ENCODE results near the gene MBD3L4. TPM values are rescaled to one million over a fixed set of nuclear protein-coding genes. Genes with fewer than 3 reads are reported as not detected.
"Not testable (repeated sequence)": the region's sequence is repeated elsewhere in the genome, so short reads cannot be mapped to it uniquely, and the experiment has no call there.

MBD3L4 gene
- total RNA-seq, 1 donor from 2014 or later: not detected

GRCh38 chr19:7063764-7064418, 23.9 kb upstream of the MBD3L4 start:
- intact Hi-C loops (cut with DNase I): no loop called here
- no peaks in the 10 kb centered on the region for H3K27me3 ChIP-seq (ENCODE audit: low read depth)
- TF ChIP-seq CTCF (IDR thresholded peaks at IDR 0.05): no peak
- no peaks in the 10 kb centered on the region for H3K4me1 ChIP-seq
- H3K4me3 ChIP-seq: no peak overlapping the region
- H3K9me3 ChIP-seq: no peaks in the 10 kb centered on the region
- no peaks in the 10 kb centered on the region for H3K36me3 ChIP-seq
- DNase-seq (no peak), ATAC-seq (no peak)
- H3K27ac ChIP-seq: no peak overlapping the region

DNA sequence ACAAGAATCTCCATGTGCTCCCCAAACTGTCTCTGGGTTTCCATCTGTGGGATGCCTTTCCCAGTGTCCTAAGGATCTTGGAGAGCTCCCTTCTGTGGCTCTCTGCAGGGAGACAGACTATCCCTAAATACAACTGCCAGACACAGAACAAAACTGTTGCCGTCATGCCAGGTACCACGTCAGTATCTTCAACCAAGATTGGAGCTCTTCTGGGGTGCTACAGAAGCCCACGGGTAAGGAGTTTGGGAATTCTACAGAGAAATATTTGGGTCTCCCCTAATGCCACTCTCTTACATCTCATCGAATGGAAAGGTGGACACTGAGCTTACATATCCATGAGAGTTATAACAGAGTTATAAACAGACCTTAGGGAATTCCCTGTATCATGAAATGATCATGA, 23.4 kb upstream of the MBD3L4 start:
- no peak overlapping the region for H3K4me3 ChIP-seq
- no peak for TF ChIP-seq CTCF (IDR thresholded peaks at IDR 0.05)
- no peaks in the 10 kb centered on the region for H3K36me3 ChIP-seq
- intact Hi-C loops (cut with DNase I): no loop called here
- H3K9me3 ChIP-seq: no peaks in the 10 kb centered on the region
- no peak overlapping the region for H3K27ac ChIP-seq
- H3K27me3 ChIP-seq (ENCODE audit: low read depth): no peaks in the 10 kb centered on the region
- ATAC-seq (no peak), DNase-seq (no peak)
- H3K4me1 ChIP-seq: no peaks in the 10 kb centered on the region

DNA sequence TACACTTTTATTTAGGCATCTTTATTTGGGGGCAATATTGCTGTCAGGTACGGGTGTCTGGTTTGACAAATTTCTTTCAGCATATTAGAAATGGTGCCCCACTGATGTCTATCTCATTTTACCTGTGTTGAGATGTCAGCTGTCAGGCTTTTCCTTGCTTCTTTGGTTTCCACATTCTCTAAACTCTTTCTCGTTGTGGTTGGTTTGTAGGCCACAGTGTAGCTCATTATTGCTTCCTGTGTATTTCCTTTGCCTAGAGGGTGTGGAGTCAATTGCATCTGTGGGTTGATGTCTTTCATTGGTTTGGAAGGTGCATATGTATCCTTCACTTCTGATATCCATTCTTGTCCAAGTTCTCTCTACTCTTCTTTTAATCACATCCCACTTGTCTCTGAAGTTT, 20.0 kb upstream of the MBD3L4 start:
- H3K27me3 ChIP-seq (ENCODE audit: low read depth); DNase-seq; H3K27ac ChIP-seq; intact Hi-C loops (cut with DNase I); H3K9me3 ChIP-seq; H3K4me3 ChIP-seq; H3K4me1 ChIP-seq; ATAC-seq; H3K36me3 ChIP-seq: not testable (repeated sequence)

GRCh38 chr19:7058576-7058975, 18.6 kb upstream of the MBD3L4 start, which contains the start of gene MBD3L3:
Gene MBD3L3, minus strand, starts transcription at chr19:7058676. Its CDS starts 71 bp downstream, at chr19:7058605.
- H3K27ac ChIP-seq; H3K9me3 ChIP-seq; H3K4me3 ChIP-seq; H3K36me3 ChIP-seq; H3K4me1 ChIP-seq; intact Hi-C loops (cut with DNase I); H3K27me3 ChIP-seq (ENCODE audit: low read depth); DNase-seq; ATAC-seq: not testable (repeated sequence)

DNA sequence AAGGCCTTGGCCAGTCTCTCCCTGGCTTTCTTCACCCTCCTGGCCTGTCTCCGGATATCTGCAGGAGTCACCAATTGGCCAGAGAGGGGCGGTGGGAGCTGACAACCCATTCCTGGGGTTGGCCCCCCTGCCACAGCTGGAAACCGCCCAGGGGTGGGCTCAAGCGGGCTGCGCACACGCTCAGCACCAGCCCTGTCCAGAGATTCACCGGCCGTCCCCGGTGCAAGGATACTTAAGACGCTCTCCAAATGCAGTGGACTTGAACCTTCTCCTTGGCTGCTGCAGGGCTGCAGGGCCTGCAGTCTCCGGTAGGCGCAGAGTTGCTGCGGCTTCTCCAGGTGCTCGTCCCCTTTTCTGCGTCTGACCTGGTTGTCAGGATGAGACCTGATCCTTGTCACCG, 16.4 kb upstream of the MBD3L4 start:
- H3K27me3 ChIP-seq (ENCODE audit: low read depth); ATAC-seq; H3K36me3 ChIP-seq; H3K4me1 ChIP-seq; H3K4me3 ChIP-seq; H3K9me3 ChIP-seq; H3K27ac ChIP-seq; intact Hi-C loops (cut with DNase I); DNase-seq: not testable (repeated sequence)

- H3K4me1 ChIP-seq; intact Hi-C loops (cut with DNase I); H3K36me3 ChIP-seq; H3K4me3 ChIP-seq; H3K27me3 ChIP-seq (ENCODE audit: low read depth); H3K9me3 ChIP-seq; ATAC-seq; H3K27ac ChIP-seq; DNase-seq: not testable (repeated sequence)
Observed at GRCh38 chr19:7055679-7056078, 15.7 kb upstream of the MBD3L4 start.

- H3K4me1 ChIP-seq; intact Hi-C loops (cut with DNase I); H3K9me3 ChIP-seq; DNase-seq; H3K36me3 ChIP-seq; H3K27me3 ChIP-seq (ENCODE audit: low read depth); H3K27ac ChIP-seq; H3K4me3 ChIP-seq; ATAC-seq: not testable (repeated sequence)
Observed at GRCh38 chr19:7054635-7055368, 14.8 kb upstream of the MBD3L4 start.

DNA sequence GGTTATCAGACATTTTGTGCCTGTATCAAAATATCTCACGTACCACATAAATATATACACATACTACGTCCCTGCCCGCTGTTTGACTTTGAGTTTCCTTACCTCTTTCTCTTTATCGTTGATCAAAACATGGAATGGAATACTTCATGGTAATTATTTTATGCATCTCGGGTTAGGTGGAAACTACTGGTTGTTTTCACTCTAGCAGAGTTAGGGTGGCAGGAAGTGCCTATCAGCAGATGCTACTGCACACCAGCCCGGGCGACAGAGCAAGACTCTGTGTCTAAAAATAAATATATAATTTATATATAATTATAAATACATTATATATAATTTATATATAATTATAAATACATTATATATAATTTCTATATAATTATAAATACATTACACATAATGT, 12.9 kb upstream of the MBD3L4 start:
- H3K4me3 ChIP-seq; DNase-seq; H3K27ac ChIP-seq; H3K36me3 ChIP-seq; H3K4me1 ChIP-seq; H3K9me3 ChIP-seq; ATAC-seq; intact Hi-C loops (cut with DNase I); H3K27me3 ChIP-seq (ENCODE audit: low read depth): not testable (repeated sequence)

- not testable (repeated sequence) for H3K4me3 ChIP-seq
Observed at GRCh38 chr19:7051421-7051820, 11.4 kb upstream of the MBD3L4 start.

GRCh38 chr19:7049021-7049420, 9.0 kb upstream of the MBD3L4 start, which contains the start of gene MBD3L2:
Gene MBD3L2, plus strand, starts transcription at chr19:7049321. Its CDS starts 53 bp downstream, at chr19:7049374.
- intact Hi-C loops (cut with DNase I); H3K27ac ChIP-seq; H3K27me3 ChIP-seq (ENCODE audit: low read depth); ATAC-seq; DNase-seq; H3K36me3 ChIP-seq; H3K4me1 ChIP-seq; H3K4me3 ChIP-seq; H3K9me3 ChIP-seq: not testable (repeated sequence)

More at GRCh38 chr19:7051421-7051820, 11.4 kb upstream of the MBD3L4 start:
- H3K27ac ChIP-seq; H3K27me3 ChIP-seq (ENCODE audit: low read depth); H3K9me3 ChIP-seq; H3K4me1 ChIP-seq; intact Hi-C loops (cut with DNase I); H3K36me3 ChIP-seq; DNase-seq; ATAC-seq: not testable (repeated sequence)

DNA sequence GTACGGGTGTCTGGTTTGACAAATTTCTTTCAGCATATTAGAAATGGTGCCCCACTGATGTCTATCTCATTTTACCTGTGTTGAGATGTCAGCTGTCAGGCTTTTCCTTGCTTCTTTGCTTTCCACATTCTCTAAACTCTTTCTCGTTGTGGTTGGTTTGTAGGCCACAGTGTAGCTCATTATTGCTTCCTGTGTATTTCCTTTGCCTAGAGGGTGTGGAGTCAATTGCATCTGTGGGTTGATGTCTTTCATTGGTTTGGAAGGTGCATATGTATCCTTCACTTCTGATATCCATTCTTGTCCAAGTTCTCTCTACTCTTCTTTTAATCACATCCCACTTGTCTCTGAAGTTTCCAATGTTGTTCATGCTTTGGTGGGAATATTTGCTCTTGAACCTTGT, 1.6 kb upstream of the MBD3L4 start:
- H3K27me3 ChIP-seq (ENCODE audit: low read depth); DNase-seq; H3K4me1 ChIP-seq; H3K36me3 ChIP-seq; intact Hi-C loops (cut with DNase I); ATAC-seq; H3K27ac ChIP-seq; H3K9me3 ChIP-seq; H3K4me3 ChIP-seq: not testable (repeated sequence)

DNA sequence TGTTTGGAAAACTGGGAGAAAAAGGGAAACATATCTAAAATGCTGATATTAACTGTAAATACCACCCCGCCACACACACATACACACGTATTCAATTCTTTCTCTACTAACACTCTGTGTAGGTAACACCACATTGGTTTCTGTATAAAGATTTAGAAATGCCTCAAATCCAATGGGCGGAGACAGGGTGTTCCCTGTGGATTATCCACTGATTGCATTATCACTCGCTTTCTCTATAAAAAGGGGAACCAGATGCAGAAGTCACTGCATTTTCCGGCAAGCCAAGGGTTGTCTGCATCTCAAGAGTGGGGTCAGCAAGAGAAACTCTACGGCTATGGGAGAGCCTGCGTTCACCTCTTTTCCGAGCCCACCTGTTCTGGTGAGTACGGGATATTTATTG, 9.7 kb downstream of the MBD3L4 start, which contains the start of gene MBD3L5:
TSS of gene MBD3L5 (plus strand) at position 301 of the 400 bp plus-strand sequence. CDS start at position 335, 34 bp downstream.
- intact Hi-C loops (cut with DNase I); H3K9me3 ChIP-seq; ATAC-seq; H3K27ac ChIP-seq; H3K36me3 ChIP-seq; H3K27me3 ChIP-seq (ENCODE audit: low read depth); H3K4me1 ChIP-seq; DNase-seq; H3K4me3 ChIP-seq: not testable (repeated sequence)

All from lower lobe of right lung (tissue), 2 donors.